H1 (cell line): ENCODE measurements around the gene INO80C. TPM values are rescaled to one million over a fixed set of nuclear protein-coding genes. Genes with fewer than 3 reads are reported as not detected.

Experiments used
- CTCF ChIA-PET: fragments of 300-600 bp; sonication (Branson Sonifier 250); formaldehyde crosslinking; loops from one replicate; lab custom pipeline; 2021; ENCODE audit not compliant: partially characterized antibody; lab: Charles Lee
- POLR2A ChIA-PET: fragments of 300-600 bp; sonication (Branson Sonifier 250); formaldehyde crosslinking; loops from one replicate; lab custom pipeline; 2021; ENCODE audit warnings: inconsistent platforms; ENCODE audit not compliant: partially characterized antibody; lab: Charles Lee
- DNase-seq, 2 experiments: peaks; one replicate each; pipeline versions ENCODE4 v3.0.0 to v3.0.0-alpha.2; 2010 to 2022; ENCODE audit warnings: low spot score in 2 of 2, low read depth in 1 of 2, mixed read lengths in 1 of 2
- FAIRE-seq: peaks from 2 replicates; lab custom pipeline; 2011; peaks lifted over from hg19 to GRCh38; lab: Jason Lieb, UNC
- H2AFZ ChIP-seq: 2 replicates; pipeline ENCODE4 v1.8.1; 2012; ENCODE audit warnings: low read length, inconsistent platforms
- H2AK5ac ChIP-seq: 2 replicates; pipeline ENCODE4 v1.6.1; 2013; ENCODE audit warnings: low read depth, low read length
- H2BK120ac ChIP-seq: replicated peaks from 2 replicates; pipeline ENCODE3; 2013; ENCODE audit warnings: low read depth, low read length, inconsistent platforms
- H2BK12ac ChIP-seq: 2 replicates; pipeline ENCODE4 v1.6.1; 2013; ENCODE audit warnings: low read depth, low read length
- H2BK15ac ChIP-seq: 2 replicates; pipeline ENCODE4 v1.6.1; 2013; ENCODE audit warnings: low read length
- H2BK20ac ChIP-seq: 2 replicates; pipeline ENCODE4 v1.6.1; 2013; ENCODE audit warnings: low read length
- H2BK5ac ChIP-seq: 2 replicates; pipeline ENCODE4 v1.6.1; 2013; ENCODE audit warnings: low read depth, low read length
- H3K14ac ChIP-seq: 2 replicates; pipeline ENCODE4 v1.6.1; 2013; ENCODE audit warnings: inconsistent platforms; ENCODE audit not compliant: insufficient read length
- H3K18ac ChIP-seq: 2 replicates; pipeline ENCODE4 v1.6.1; 2013; ENCODE audit warnings: low read length; ENCODE audit errors: extremely low read depth
- H3K23ac ChIP-seq: 2 replicates; pipeline ENCODE4 v1.6.1; 2013; ENCODE audit warnings: inconsistent platforms; ENCODE audit not compliant: insufficient read length
- H3K23me2 ChIP-seq: 2 replicates; pipeline ENCODE4 v1.6.1; 2013; ENCODE audit warnings: low read depth, low read length
- H3K27ac ChIP-seq: 2 replicates; pipeline ENCODE4 v1.6.1; 2011; ENCODE audit warnings: low read depth, low read length, inconsistent platforms
- H3K27me3 ChIP-seq, 4 experiments: replicated peaks in 1 of 4; 1 replicate in 1 of 4; 2 replicates in 3 of 4; pipeline versions ENCODE4 v1.6.1 to v1.8.1; 2011 to 2013; ENCODE audit warnings: low read length in 3 of 4, mild to moderate bottlenecking in 3 of 4, inconsistent platforms in 2 of 4, mixed read lengths in 2 of 4, moderate library complexity in 1 of 4; ENCODE audit not compliant: control insufficient read depth in 3 of 4, insufficient read depth in 3 of 4; ENCODE audit errors: extremely low read depth in 1 of 4
- H3K36me3 ChIP-seq, 4 experiments: 2 replicates each; pipeline versions ENCODE4 v1.6.1 to v1.8.1; 2011 to 2013; ENCODE audit warnings: mild to moderate bottlenecking in 4 of 4, low read length in 3 of 4, moderate library complexity in 2 of 4, control low read depth in 1 of 4, inconsistent platforms in 1 of 4; ENCODE audit not compliant: insufficient read depth in 4 of 4, control insufficient read depth in 2 of 4
- H3K4ac ChIP-seq: replicated peaks from 2 replicates; pipeline ENCODE3; 2013; ENCODE audit warnings: low read length, low read depth, mixed read lengths, inconsistent platforms; ENCODE audit not compliant: insufficient read length
- H3K4me1 ChIP-seq, 4 experiments: replicated peaks in 1 of 4; 1 replicate in 1 of 4; 2 replicates in 3 of 4; pipeline versions ENCODE4 v1.6.1 to v1.8.1; 2011 to 2013; ENCODE audit warnings: low read length in 3 of 4, inconsistent platforms in 2 of 4, mixed read lengths in 1 of 4; ENCODE audit not compliant: insufficient read depth in 4 of 4, control insufficient read depth in 3 of 4
- H3K4me2 ChIP-seq, 2 experiments: 2 replicates each; pipeline versions ENCODE4 v1.6.1 to v1.8.1; 2011 to 2013; ENCODE audit warnings: low read depth in 2 of 2, low read length in 2 of 2, control low read depth in 1 of 2, inconsistent platforms in 1 of 2, mild to moderate bottlenecking in 1 of 2; ENCODE audit not compliant: insufficient read depth in 1 of 2
- H3K4me3 ChIP-seq, 4 experiments: fragments of 200-600, 300-600 bp in 1 of 4; sonication (generic), shearing (Covaris generic), sonication (Bioruptor Twin) in 1 of 4; 2 replicates each; pipeline versions ENCODE4 v1.5.1 to v1.8.1; 2011 to 2016; ENCODE audit warnings: low read length in 4 of 4, low read depth in 3 of 4, control low read depth in 2 of 4, inconsistent platforms in 2 of 4, mild to moderate bottlenecking in 2 of 4, mixed read lengths in 1 of 4, moderate library complexity in 1 of 4; ENCODE audit not compliant: insufficient read depth in 2 of 4; ENCODE audit errors: extremely low read depth in 1 of 4
- H3K56ac ChIP-seq: replicated peaks from 2 replicates; pipeline ENCODE3; 2013; ENCODE audit warnings: low read depth, mild to moderate bottlenecking, mixed read lengths, low read length, inconsistent platforms; ENCODE audit not compliant: insufficient read length
- H3K79me1 ChIP-seq: 2 replicates; pipeline ENCODE4 v1.6.1; 2013; ENCODE audit warnings: low read depth, low read length, control low read depth
- H3K79me2 ChIP-seq, 2 experiments: 2 replicates each; pipeline versions ENCODE4 v1.6.1 to v1.8.1; 2012 to 2013; ENCODE audit warnings: low read length in 2 of 2, mild to moderate bottlenecking in 2 of 2, inconsistent platforms in 1 of 2; ENCODE audit not compliant: insufficient read depth in 2 of 2, control insufficient read depth in 1 of 2
- H3K9ac ChIP-seq, 4 experiments: replicated peaks in 1 of 4; 1 replicate in 1 of 4; 2 replicates in 3 of 4; pipeline versions ENCODE4 v1.6.1 to v1.8.1; 2011 to 2013; ENCODE audit warnings: low read depth in 3 of 4, low read length in 3 of 4, control low read depth in 2 of 4, mild to moderate bottlenecking in 2 of 4, moderate library complexity in 2 of 4, inconsistent platforms in 1 of 4; ENCODE audit errors: extremely low read depth in 1 of 4
- H3K9me3 ChIP-seq, 2 experiments: 2 replicates each; pipeline versions ENCODE4 v1.6.1 to v1.8.1; 2012 to 2013; ENCODE audit warnings: mild to moderate bottlenecking in 2 of 2, moderate library complexity in 2 of 2, control low read depth in 1 of 2, inconsistent platforms in 1 of 2, low read depth in 1 of 2, low read length in 1 of 2, mixed read lengths in 1 of 2; ENCODE audit not compliant: insufficient read depth in 2 of 2
- H4K20me1 ChIP-seq, 2 experiments: replicated peaks in 1 of 2; 2 replicates each; pipeline versions ENCODE3 to v1.8.1; 2011 to 2013; ENCODE audit warnings: inconsistent platforms in 2 of 2, low read length in 2 of 2, mild to moderate bottlenecking in 1 of 2; ENCODE audit not compliant: insufficient read depth in 2 of 2, control insufficient read depth in 1 of 2
- H4K5ac ChIP-seq: 2 replicates; pipeline ENCODE4 v1.6.1; 2013; ENCODE audit warnings: low read length, low read depth, mixed read lengths, inconsistent platforms; ENCODE audit not compliant: insufficient read length
- H4K8ac ChIP-seq: 2 replicates; pipeline ENCODE4 v1.8.0; 2013; ENCODE audit warnings: mild to moderate bottlenecking, moderate library complexity, low read length, inconsistent platforms; ENCODE audit not compliant: insufficient read depth; ENCODE audit errors: extremely low read depth
- H4K91ac ChIP-seq: replicated peaks from 2 replicates; pipeline ENCODE3; 2013; ENCODE audit warnings: low read length, mixed read lengths, inconsistent platforms; ENCODE audit not compliant: insufficient read length
- BCL11A ChIP-seq, 2 experiments: IDR thresholded peaks; one replicate each; pipeline ENCODE4 v1.6.1; 2011; ENCODE audit warnings: low read depth in 2 of 2, low read length in 2 of 2, mild to moderate bottlenecking in 2 of 2
- BRCA1 ChIP-seq: IDR thresholded peaks from 2 replicates; pipeline ENCODE4 v1.6.1; 2012; ENCODE audit warnings: low read depth, low read length, improper control_type of control experiment
- CHD1 ChIP-seq: IDR thresholded peaks from 2 replicates; pipeline ENCODE4 v1.6.1; 2012; ENCODE audit warnings: low read depth, low read length, improper control_type of control experiment
- KDM4A ChIP-seq: IDR thresholded peaks from one replicate; pipeline ENCODE4 v1.7.1; 2012; ENCODE audit warnings: low read depth, mild to moderate bottlenecking, moderate library complexity, low read length, inconsistent platforms; ENCODE audit not compliant: severe bottlenecking
- KDM5A ChIP-seq: fragments of 200-600 bp; IDR thresholded peaks from 2 replicates; pipeline ENCODE4 v1.7.1; 2012; ENCODE audit warnings: mild to moderate bottlenecking, low read length, inconsistent platforms, mixed read lengths
- NRF1 ChIP-seq: IDR thresholded peaks from 2 replicates; pipeline ENCODE4 v1.6.1; 2011; ENCODE audit warnings: mild to moderate bottlenecking, low read depth, low read length, improper control_type of control experiment
- POU5F1 ChIP-seq: IDR thresholded peaks from 2 replicates; pipeline ENCODE4 v1.6.1; 2011; ENCODE audit warnings: low read depth, mild to moderate bottlenecking, low read length, moderate library complexity
- SP2 ChIP-seq: IDR thresholded peaks from 2 replicates; pipeline ENCODE4 v1.6.1; 2012; ENCODE audit warnings: mild to moderate bottlenecking, low read length, inconsistent platforms
- SP4 ChIP-seq: IDR thresholded peaks from 2 replicates; pipeline ENCODE4 v1.6.1; 2012; ENCODE audit warnings: low read length, inconsistent platforms
- TAF1 ChIP-seq: IDR thresholded peaks from 2 replicates; pipeline ENCODE4 v1.6.1; 2011; ENCODE audit warnings: mild to moderate bottlenecking, low read depth, low read length
- TAF7 ChIP-seq: optimal IDR thresholded peaks from 2 replicates; pipeline ENCODE3; 2011; ENCODE audit warnings: low read depth, mild to moderate bottlenecking, inconsistent platforms, low read length, moderate library complexity, borderline replicate concordance
- YY1 ChIP-seq: IDR thresholded peaks from 2 replicates; pipeline ENCODE4 v1.6.1; 2011; ENCODE audit warnings: low read depth, mild to moderate bottlenecking, low read length
- WGBS, 2 experiments: shearing (Covaris generic) in 1 of 2; methylation state at CpG; one replicate each; pipeline versions ENCODE4 v1.1.6 to v1.1.7; 2013 to 2015; ENCODE audit warnings: low lambda C conversion rate in 2 of 2, mixed read lengths in 2 of 2, inconsistent platforms in 1 of 2, low coverage in 1 of 2, missing lambda C conversion rate in 1 of 2; ENCODE audit not compliant: insufficient replicate concordance in 2 of 2, insufficient coverage in 1 of 2, insufficient read length in 1 of 2; ENCODE audit errors: extremely low coverage in 1 of 2, missing lambda C conversion rate in 1 of 2; 5-methylcytosine and 5-hydroxymethylcytosine counted together
- polyA plus RNA-seq, 7 experiments: library from polyadenylated mRNA; depleted of rRNA in 3 of 7; stranded (reverse) in 5 of 7; unstranded in 2 of 7; fragments of >200 nt in 5 of 7; fragments of 200-250 nt in 2 of 7; gene quantifications; 1 replicate in 5 of 7; 2 replicates in 1 of 7; 4 replicates in 1 of 7; pipeline versions ENCODE4 v1.2.1 to v1.2.3, GENCODE V29; 2011 to 2013; ENCODE audit warnings: missing spikeins in 2 of 7, mixed read lengths in 2 of 7
- total RNA-seq: library from RNA; stranded (reverse); fragmentation: NEBNext Ultra II Directional; extraction: Animal tissue kit (Norgen Biotek cat#: 25700); gene quantifications from 2 replicates; pipeline ENCODE4 v1.2.1, GENCODE V29; 2021
- TF ChIP-seq, protein P1 (sequence below): IDR thresholded peaks from 2 replicates; pipeline ENCODE4 v1.6.1; 2012; ENCODE audit warnings: low read length, inconsistent platforms
- TF ChIP-seq, protein P2 (sequence below): IDR thresholded peaks from 2 replicates; pipeline ENCODE4 v1.6.1; 2012; ENCODE audit warnings: inconsistent platforms

The INO80C gene
- total and polyA plus RNA-seq, 2 of the 8 experiments (the other 6 are each of a cell fraction or from before 2014, with no cell fraction given): 30.1 to 48.9 TPM

DNA sequence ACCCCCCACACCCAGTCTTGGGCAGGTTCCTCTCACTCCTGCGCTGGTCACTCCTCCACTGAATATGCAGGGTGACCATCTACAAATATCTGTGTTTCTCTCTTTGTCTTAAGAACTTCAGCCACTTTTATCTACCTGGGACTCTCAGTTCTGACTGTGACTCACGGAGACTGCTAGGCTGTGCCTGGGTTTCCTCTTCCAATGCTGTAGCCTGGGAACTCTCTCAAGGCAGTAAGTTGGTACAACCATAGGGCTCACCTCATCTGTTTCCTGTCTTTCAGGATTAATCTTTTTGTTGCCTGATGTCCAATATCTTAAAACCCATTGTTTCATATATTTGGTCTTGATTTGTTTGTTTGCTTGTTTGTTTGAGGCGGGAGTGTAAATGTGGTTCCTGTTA lies 73.4 kb downstream of the INO80C start:
- Histone ChIP-seq H3K4me2 (no peak overlapping the region; a peak in 1 of 4 replicates), H3K18ac (no peak overlapping the region), H4K20me1 (no peaks in the 10 kb centered on the region), H3K23ac (no peak overlapping the region), H4K5ac (no peak overlapping the region), H3K27me3 (no peaks in the 10 kb centered on the region), H3K56ac (no peak overlapping the region), H2BK12ac (no peak overlapping the region), H2BK120ac (no peak overlapping the region), H3K14ac (no peak overlapping the region), H2BK5ac (no peak overlapping the region), H3K4ac (no peak overlapping the region), H2AFZ (peak overlapping the region; percentile 84), H3K36me3 (no peaks in the 10 kb centered on the region), H3K4me3 (no peak overlapping the region), H4K91ac (no peak overlapping the region), H3K79me2 (no peaks in the 10 kb centered on the region), H2BK15ac (no peak overlapping the region), H4K8ac (no peak overlapping the region), H3K9ac (no peak overlapping the region), H3K4me1 (no peaks in the 10 kb centered on the region), H2AK5ac (no peak overlapping the region), H3K23me2 (no peaks in the 10 kb centered on the region), H3K79me1 (no peaks in the 10 kb centered on the region), H3K27ac (no peak overlapping the region), H3K9me3 (no peaks in the 10 kb centered on the region), H2BK20ac (no peak overlapping the region)
- FAIRE-seq: no peak
- DNase-seq: no peak
- WGBS, 2 experiments: 89% methylated on average over 3 of the region's 3 CpGs; no CpG with 5 or more reads in 1 of the 2 experiments
- POLR2A ChIA-PET: no interaction called here
- CTCF ChIA-PET: interaction anchor here (1.1 to 2.4 kb wide), 3 partner anchors 14 to 87 kb away, joined by 4 to 7 read pairs (median 4); no protein-coding TSS in a partner anchor
- TF ChIP-seq KDM5A (no peak), POU5F1 (no peak), CHD1 (no peak), TAF7 (no peak), SP2 (no peak), TAF1 (no peak), BRCA1 (no peak), YY1 (no peak), NRF1 (no peak), BCL11A (IDR thresholded peaks at IDR 0.05; ENCODE audit: low read depth in 2 of 2, low read length in 2 of 2) (no peak), KDM4A (no peak), SP4 (no peak)
- TF ChIP-seq, protein P1, sequence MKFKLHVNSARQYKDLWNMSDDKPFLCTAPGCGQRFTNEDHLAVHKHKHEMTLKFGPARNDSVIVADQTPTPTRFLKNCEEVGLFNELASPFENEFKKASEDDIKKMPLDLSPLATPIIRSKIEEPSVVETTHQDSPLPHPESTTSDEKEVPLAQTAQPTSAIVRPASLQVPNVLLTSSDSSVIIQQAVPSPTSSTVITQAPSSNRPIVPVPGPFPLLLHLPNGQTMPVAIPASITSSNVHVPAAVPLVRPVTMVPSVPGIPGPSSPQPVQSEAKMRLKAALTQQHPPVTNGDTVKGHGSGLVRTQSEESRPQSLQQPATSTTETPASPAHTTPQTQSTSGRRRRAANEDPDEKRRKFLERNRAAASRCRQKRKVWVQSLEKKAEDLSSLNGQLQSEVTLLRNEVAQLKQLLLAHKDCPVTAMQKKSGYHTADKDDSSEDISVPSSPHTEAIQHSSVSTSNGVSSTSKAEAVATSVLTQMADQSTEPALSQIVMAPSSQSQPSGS: no peak
- TF ChIP-seq, protein P2, sequence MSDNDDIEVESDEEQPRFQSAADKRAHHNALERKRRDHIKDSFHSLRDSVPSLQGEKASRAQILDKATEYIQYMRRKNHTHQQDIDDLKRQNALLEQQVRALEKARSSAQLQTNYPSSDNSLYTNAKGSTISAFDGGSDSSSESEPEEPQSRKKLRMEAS: no peak
